Tibial artery (tissue), 4 donors: ENCODE results near the gene PRRT1B.

Source experiments
- DNase-seq, 2 donors: peaks; one replicate each; pipeline ENCODE4 v3.0.0-alpha.2; 2019
- H3K27ac ChIP-seq, 2 donors: fragments of 200-600 bp; sonication (generic) in 1 of 2; 1 replicate in 1 of 2; 2 replicates in 1 of 2; pipeline ENCODE4 v1.5.1; 2018 to 2019; ENCODE audit warnings: mild to moderate bottlenecking in 1 of 2
- H3K27me3 ChIP-seq, 2 donors: fragments of 200-600 bp; sonication (generic) in 1 of 2; one replicate each; pipeline versions ENCODE4 v1.5.1 to v1.6.0; 2016 to 2019
- H3K36me3 ChIP-seq, 3 donors: fragments of 200-600 bp; sonication (generic) in 2 of 3; one replicate each; pipeline ENCODE4 v1.5.1; 2016 to 2019; ENCODE audit warnings: mild to moderate bottlenecking in 2 of 3
- H3K4me1 ChIP-seq, 4 donors: fragments of 200-600 bp; sonication (generic) in 2 of 4; 1 replicate in 3 of 4; 2 replicates in 1 of 4; pipeline ENCODE4 v1.5.1; 2016 to 2019
- H3K4me3 ChIP-seq, 2 donors: fragments of 200-600 bp; sonication (generic) in 1 of 2; 1 replicate in 1 of 2; 2 replicates in 1 of 2; pipeline ENCODE4 v1.5.1; 2018 to 2019; ENCODE audit warnings: mild to moderate bottlenecking in 2 of 2
- H3K9me3 ChIP-seq, 3 donors: fragments of 200-600 bp; sonication (generic) in 1 of 3; one replicate each; pipeline ENCODE4 v1.5.1; 2016 to 2019
- CTCF ChIP-seq, 2 experiments: fragments of 200-600 bp in 1 of 2; fragments of 450-650 bp in 1 of 2; IDR thresholded peaks; one replicate each; pipeline ENCODE4 v1.5.1; 2017 to 2019; ENCODE audit warnings: antibody characterized with exemption in 2 of 2, mild to moderate bottlenecking in 1 of 2, moderate library complexity in 1 of 2
- intact Hi-C: fragments of 100-400 bp; cut with DNase I; formaldehyde crosslinking; loops from one replicate; pipeline ENCODE4 v1.15.0; 2023; ENCODE audit warnings: low total_unique reads

PRRT1B gene

GRCh38 chr9:131518553-131518952 lies 26.8 kb upstream of the PRRT1B start:
- DNase-seq: no peak
- no peak overlapping the region for H3K27ac ChIP-seq
- H3K27me3 ChIP-seq: no peaks in the 10 kb centered on the region
- H3K9me3 ChIP-seq: no peaks in the 10 kb centered on the region
- intact Hi-C loops: no loop called here
- no peak overlapping the region for H3K4me3 ChIP-seq
- H3K4me1 ChIP-seq: no peaks in the 10 kb centered on the region
- TF ChIP-seq CTCF (IDR thresholded peaks at IDR 0.05): no peak
- peaks cover 68 to 100% (median 91%) of the 10 kb centered on the region in 3 donors for H3K36me3 ChIP-seq

GRCh38 chr9:131520503-131520902 lies 24.8 kb upstream of the PRRT1B start:
- Histone ChIP-seq H3K36me3 (peaks cover 79 to 100% (median 92%) of the 10 kb centered on the region in 3 donors), H3K27me3 (no peaks in the 10 kb centered on the region), H3K27ac (no peak overlapping the region), H3K9me3 (no peaks in the 10 kb centered on the region), H3K4me1 (no peaks in the 10 kb centered on the region), H3K4me3 (no peak overlapping the region)
- no peak for TF ChIP-seq CTCF (IDR thresholded peaks at IDR 0.05)
- intact Hi-C loops: no loop called here
- DNase-seq: no peak

GRCh38 chr9:131521203-131521602 lies 24.1 kb upstream of the PRRT1B start:
- H3K27me3 ChIP-seq: no peaks in the 10 kb centered on the region
- no peak overlapping the region for H3K27ac ChIP-seq
- H3K36me3 ChIP-seq: peaks cover 81 to 100% (median 92%) of the 10 kb centered on the region in 3 donors
- DNase-seq: no peak
- H3K4me3 ChIP-seq: no peak overlapping the region
- no peaks in the 10 kb centered on the region for H3K4me1 ChIP-seq
- TF ChIP-seq CTCF (IDR thresholded peaks at IDR 0.05): no peak
- no peaks in the 10 kb centered on the region for H3K9me3 ChIP-seq
- intact Hi-C loops: no loop called here

- Histone ChIP-seq H3K36me3 (peaks cover 76 to 100% (median 92%) of the 10 kb centered on the region in 3 donors), H3K27ac (no peak overlapping the region), H3K27me3 (no peaks in the 10 kb centered on the region), H3K9me3 (no peaks in the 10 kb centered on the region), H3K4me1 (no peaks in the 10 kb centered on the region), H3K4me3 (no peak overlapping the region)
- intact Hi-C loops: no loop called here
- no peak for DNase-seq
- no peak for TF ChIP-seq CTCF (IDR thresholded peaks at IDR 0.05)
Observed at GRCh38 chr9:131521822-131522221, 23.5 kb upstream of the PRRT1B start.

- DNase-seq: no peak
- H3K27me3 ChIP-seq: no peaks in the 10 kb centered on the region
- peaks cover 75 to 100% (median 96%) of the 10 kb centered on the region in 3 donors for H3K36me3 ChIP-seq
- intact Hi-C loops: no loop called here
- no peak overlapping the region for H3K27ac ChIP-seq
- H3K4me3 ChIP-seq: no peak overlapping the region
- no peak for TF ChIP-seq CTCF (IDR thresholded peaks at IDR 0.05)
- H3K4me1 ChIP-seq: no peaks in the 10 kb centered on the region
- no peaks in the 10 kb centered on the region for H3K9me3 ChIP-seq
Observed at GRCh38 chr9:131522257-131523085, 22.9 kb upstream of the PRRT1B start.
